HCEC 1CT (cell line): Measurements from ENCODE around the gene OR6S1.
"Not testable (repeated sequence)": the region's sequence is repeated elsewhere in the genome, so short reads cannot be mapped to it uniquely, and the experiment has no call there.

Source experiments
- DNase-seq: peaks from one replicate; pipeline ENCODE4 v3.0.0-alpha.2; 2017

OR6S1 gene

GRCh38 chr14:20630340-20631022 is 11.0 kb downstream of the OR6S1 start:
- DNase-seq, result peak; percentile 59

GRCh38 chr14:20628063-20628854 is 13.2 kb downstream of the OR6S1 start:
- no peak for DNase-seq

- no peak for DNase-seq
Measured at GRCh38 chr14:20627346-20628027, 14.0 kb downstream of the OR6S1 start.

GRCh38 chr14:20626274-20626673 is 15.2 kb downstream of the OR6S1 start:
- DNase-seq, result no peak

GRCh38 chr14:20624495-20625070 is 16.9 kb downstream of the OR6S1 start:
- peak; percentile 61 for DNase-seq

GRCh38 chr14:20623798-20624197 is 17.7 kb downstream of the OR6S1 start:
- no peak for DNase-seq

- DNase-seq, result no peak
Measured at GRCh38 chr14:20622816-20623291, 18.6 kb downstream of the OR6S1 start.

- no peak for DNase-seq
Measured at GRCh38 chr14:20620798-20621478, 20.6 kb downstream of the OR6S1 start.

- not testable (repeated sequence) for DNase-seq
Measured at GRCh38 chr14:20619688-20620087, 21.8 kb downstream of the OR6S1 start.

- DNase-seq, result no peak
Measured at GRCh38 chr14:20618271-20618749, 23.2 kb downstream of the OR6S1 start.

- DNase-seq, result no peak
Measured at GRCh38 chr14:20617138-20618003, 24.1 kb downstream of the OR6S1 start.

GRCh38 chr14:20615996-20616395 is 25.5 kb downstream of the OR6S1 start:
- no peak for DNase-seq

- DNase-seq, result peak; percentile 31
Measured at GRCh38 chr14:20614038-20614840, 27.3 kb downstream of the OR6S1 start.

- peak; percentile 99 for DNase-seq
Measured at GRCh38 chr14:20613094-20614037, 28.1 kb downstream of the OR6S1 start.

- no peak for DNase-seq
Measured at GRCh38 chr14:20612403-20612802, 29.1 kb downstream of the OR6S1 start.

GRCh38 chr14:20611277-20611676 is 30.2 kb downstream of the OR6S1 start:
- no peak for DNase-seq

- peak; percentile 80 for DNase-seq
Measured at GRCh38 chr14:20610002-20610765, 31.3 kb downstream of the OR6S1 start.

- DNase-seq, result peak; percentile 84
Measured at GRCh38 chr14:20609215-20610001, 32.1 kb downstream of the OR6S1 start.
